GDM1 (cell line): Measurements from ENCODE around the gene ADAMTS16.

ENCODE experiments used
- DNase-seq: peaks from one replicate; lab custom pipeline; 2025; lab: John Stamatoyannopoulos, UW

ADAMTS16 gene

GRCh38 chr5:5348135-5348534 lies 208.0 kb downstream of the ADAMTS16 start:
- DNase-seq = no peak

DNA sequence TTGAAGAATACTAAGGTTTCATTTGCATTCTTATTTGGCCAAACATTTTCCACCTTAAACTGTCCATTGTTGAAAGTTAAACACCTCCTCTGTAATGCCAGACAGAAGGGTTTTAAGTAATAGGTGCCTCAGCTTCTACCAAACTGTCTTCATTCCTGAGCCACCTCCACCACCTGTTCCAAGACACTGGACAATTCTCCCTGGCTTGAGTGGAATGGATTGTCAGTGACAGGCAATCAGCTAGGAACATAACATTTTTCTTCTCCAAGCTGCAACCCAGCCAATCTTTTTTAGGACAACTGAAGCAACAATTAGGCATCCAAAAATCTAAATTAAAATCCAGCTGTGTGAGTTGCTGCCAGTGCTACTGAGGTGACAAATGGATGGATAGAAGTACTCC lies 208.4 kb downstream of the ADAMTS16 start:
- DNase-seq = no peak

DNA sequence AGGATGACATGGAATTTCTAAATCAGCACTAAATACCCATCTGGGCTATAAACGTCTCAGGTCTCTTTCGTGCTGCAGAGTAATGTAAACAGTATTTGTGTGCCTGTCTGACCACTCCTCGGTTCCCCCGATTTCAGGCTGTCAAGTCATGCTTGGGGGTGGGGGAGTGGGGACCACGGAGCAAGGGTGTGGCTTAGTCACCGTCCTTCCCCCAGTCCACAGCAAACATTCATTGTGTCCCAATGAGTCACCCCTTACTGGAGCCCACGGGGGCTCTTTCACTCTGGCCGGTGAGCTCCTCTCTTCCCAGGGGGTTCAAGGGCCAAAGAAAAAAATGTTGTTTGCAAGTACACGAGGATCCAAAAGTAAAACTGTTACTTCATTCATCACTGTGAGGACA lies 210.0 kb downstream of the ADAMTS16 start:
- no peak for DNase-seq

DNA sequence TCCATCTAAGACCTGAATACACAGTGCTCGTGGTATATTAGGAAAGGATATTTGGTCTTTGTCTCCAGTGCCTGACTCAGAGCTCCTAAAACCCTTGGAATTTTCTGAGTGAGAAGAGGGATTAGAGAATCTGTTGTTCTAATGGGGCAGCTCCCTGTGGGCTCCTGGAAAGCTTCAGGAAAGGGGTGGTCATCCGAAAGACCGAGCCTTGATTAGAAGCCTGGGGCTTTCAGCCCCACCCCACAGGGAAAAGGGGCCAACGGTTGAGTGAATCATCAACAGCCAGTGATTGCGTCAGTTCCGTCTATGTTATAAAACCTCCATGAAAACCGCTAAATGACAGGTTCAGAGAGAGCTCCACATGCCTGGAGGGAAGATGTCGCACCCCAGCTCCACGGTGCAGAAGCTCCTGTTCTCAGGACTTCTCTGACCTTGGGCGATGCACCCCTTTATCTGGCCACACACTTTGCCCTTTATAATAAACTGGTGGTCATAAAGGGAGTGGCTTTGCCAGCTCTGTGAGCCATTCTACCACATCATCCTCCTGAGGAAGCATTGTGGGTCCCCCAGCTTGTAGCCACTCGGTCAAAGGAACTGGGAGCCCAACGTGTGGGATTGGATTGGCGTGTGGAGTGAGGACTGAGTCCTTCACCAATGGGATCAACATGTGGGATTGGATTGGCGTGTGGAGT lies 211.3 kb downstream of the ADAMTS16 start:
- DNase-seq = no peak

GRCh38 chr5:5352675-5353074 lies 212.5 kb downstream of the ADAMTS16 start:
- DNase-seq = no peak

DNA sequence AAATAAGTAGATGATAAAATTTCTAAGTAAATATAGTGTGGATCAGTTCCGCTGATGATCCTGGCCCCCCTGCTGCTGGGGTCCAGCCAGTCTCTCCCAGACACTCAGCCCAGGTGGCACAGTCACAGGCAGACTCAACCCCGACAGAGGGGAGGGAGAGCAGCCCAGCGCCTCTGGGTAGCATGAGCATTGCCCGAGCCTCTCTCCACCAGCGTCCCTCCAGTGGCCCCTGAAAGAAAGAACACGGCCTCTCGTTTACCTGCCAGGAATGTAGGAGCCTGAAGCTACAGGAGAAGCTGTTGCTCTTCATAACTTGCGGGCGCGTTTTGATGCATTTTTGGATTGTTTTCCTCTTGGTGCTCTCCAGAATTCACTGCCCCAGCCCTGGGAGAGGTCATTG lies 213.6 kb downstream of the ADAMTS16 start:
- no peak for DNase-seq

DNA sequence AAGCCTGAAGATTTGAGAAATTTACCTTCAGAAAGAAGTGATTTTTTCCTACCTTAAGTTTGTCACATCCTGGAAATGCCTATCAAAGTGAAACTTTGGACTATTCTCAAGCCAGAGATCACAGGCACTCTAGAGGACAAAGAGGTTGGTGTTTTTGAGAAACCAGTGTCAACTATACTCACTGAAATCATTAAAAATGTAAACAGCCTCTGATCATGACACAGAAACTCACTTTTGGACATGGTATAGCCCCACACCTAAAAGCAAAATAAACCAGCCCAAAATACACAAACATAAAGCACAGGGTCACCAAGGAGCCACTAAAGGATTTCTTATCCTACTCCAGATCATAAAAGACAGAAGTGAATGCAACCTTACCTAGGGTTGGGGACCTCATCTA lies 216.6 kb downstream of the ADAMTS16 start:
- DNase-seq = no peak

DNA sequence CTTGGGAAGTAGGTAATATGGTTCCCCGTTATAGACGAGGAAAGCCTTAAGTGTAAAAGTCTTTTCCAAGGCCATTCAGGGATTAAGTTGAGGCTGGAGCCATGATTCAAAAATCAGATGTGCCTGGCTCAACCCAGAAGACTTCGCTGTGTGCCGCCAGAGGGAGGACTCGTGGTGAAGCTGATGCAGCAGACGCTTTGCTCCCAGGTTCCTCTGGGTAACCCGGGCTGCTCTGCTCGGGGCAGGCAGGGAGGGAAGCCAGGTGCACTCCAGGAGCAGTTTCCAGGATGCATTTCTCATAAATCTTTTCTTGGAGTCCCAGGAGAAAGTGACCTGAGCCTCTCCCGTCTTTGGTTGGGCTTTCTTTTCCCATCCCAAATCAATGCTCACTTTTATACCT lies 219.5 kb downstream of the ADAMTS16 start:
- no peak for DNase-seq

GRCh38 chr5:5360363-5360940 lies 220.3 kb downstream of the ADAMTS16 start:
- DNase-seq = no peak

GRCh38 chr5:5360941-5361520 lies 220.9 kb downstream of the ADAMTS16 start:
- no peak for DNase-seq

DNA sequence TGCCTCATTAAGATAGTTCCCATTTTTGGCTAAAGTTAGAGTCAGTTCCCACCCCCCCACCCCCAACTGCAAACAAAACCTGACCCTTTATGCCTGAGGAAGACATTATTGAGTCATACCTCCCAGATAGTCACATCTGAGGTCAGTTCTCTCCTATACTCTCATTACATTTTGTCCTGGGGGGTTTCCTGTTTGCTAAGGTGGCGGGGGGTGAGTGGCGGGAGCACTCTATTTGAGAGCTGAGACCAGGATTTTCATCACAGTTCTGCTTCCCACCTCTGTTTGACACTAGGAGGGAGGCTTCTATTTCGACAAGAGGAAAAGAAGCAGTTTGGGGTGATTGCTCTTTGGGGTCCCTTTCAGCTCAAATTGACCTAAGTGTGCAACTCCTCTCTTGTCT lies 222.9 kb downstream of the ADAMTS16 start:
- no peak for DNase-seq

DNA sequence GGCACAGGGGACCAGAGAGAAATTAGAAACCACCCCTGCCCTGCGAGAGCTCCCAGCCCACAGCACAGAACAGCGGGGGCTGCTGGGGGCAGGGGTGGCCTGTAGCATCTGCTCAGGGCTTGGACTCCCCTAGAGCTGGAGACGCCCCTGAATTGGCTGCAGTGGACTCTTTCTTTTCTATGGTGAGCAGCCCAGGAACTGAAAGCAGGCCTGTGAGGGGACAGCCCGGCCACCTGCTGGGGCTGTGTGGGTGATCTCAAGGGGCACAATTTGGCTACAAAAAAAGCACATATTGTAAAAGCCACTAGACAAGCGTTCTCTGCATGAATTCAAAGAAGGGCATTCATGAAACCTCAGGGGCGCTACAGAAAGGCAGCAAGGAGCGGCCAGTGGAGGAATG lies 224.8 kb downstream of the ADAMTS16 start:
- DNase-seq = no peak

GRCh38 chr5:5367739-5368138 lies 227.6 kb downstream of the ADAMTS16 start:
- no peak for DNase-seq

- DNase-seq = no peak
Measured at GRCh38 chr5:5369051-5369605, 229.0 kb downstream of the ADAMTS16 start.
